HG03060 (cell line): Measurements from ENCODE around the gene MUC7.
"Not testable (repeated sequence)": the region's sequence is repeated elsewhere in the genome, so short reads cannot be mapped to it uniquely, and the experiment has no call there.

ENCODE experiments used
- ATAC-seq: cut with Tn5 transposase; IDR thresholded peaks from one replicate; pipeline ENCODE4 v1.9.1; 2021; ENCODE audit warnings: low read depth, moderate number of reproducible peaks; ENCODE audit not compliant: unreplicated experiment

MUC7 gene

DNA sequence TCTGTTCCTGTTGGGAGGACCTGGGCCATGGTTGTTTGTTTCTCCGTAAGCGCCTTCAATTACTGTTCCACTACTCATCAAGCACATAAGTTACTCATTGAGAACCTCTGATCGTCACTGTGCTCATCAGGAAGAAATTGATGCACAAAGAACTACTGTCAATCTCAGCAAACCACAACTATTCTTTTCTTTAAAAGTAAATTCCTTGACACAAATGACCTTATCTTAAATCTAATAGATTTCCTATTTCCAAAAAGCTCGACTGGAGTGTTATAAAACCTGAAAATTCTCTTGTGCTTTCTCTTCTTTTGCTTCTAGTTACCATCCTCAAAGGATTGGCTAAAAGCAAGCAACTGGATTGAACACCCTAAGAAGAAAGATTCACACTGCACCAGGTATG lies at the start of gene MUC7:
MUC7 (plus strand) TSS at position 301 of the 400 bp plus-strand sequence. CDS start 1,825 bp downstream, outside the sequence.
- no peak for ATAC-seq

DNA sequence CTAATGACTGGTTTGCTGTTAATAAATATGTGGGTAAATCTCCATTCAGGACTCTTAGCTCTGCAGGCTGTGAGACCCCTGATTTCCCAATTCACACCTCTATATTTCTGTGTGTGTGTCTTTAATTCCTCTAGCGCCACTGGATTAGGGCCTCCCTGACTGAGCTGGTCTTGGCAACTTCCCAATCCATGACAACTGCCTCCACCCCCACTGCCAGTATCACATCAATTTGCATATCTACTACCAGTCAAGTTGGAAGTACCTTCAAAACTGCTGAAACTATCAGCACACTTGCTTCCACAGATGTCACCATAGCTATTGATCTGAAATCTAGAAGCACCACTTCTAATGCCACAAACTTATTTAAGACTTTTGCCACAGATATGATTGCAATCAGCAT lies 46.7 kb upstream of the MUC7 start:
- no peak for ATAC-seq

DNA sequence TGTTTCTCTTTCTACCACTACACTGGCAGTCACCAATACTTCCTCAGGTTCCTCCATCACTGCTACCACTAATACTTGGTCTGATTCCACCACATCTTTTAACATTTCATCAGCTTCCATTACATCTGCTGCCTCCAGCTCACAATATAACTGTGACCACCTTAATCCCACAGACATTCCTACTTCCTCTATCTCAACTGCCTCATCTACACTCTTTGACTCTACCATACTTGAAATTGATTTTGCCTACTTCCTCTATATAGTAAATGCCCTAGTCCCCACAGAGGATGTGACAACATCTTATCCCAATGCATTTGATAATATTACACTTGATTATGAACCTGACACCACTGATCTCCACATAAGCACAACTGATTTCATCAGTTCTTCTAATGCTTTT lies 45.2 kb upstream of the MUC7 start:
- ATAC-seq = no peak

DNA sequence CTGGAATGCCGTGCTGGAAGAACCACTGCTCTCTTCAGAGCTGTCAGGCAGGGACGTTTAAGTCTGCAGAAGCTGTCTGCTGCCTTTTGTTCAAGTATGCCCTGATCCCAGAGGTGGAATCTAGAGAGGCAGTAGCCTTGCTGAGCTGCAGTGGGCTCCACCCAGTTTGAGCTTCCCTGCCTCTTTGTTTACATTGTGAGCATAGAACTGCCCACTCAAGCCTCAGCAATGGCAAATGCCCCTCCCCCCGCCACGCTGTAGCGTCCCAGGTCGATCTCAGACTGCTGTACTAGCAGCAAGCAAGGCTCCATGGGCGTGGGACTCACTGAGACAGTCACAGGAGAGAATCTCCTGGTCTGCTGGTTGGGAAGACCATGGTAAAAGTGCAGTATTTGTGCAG lies 34.8 kb upstream of the MUC7 start:
- no peak for ATAC-seq

DNA sequence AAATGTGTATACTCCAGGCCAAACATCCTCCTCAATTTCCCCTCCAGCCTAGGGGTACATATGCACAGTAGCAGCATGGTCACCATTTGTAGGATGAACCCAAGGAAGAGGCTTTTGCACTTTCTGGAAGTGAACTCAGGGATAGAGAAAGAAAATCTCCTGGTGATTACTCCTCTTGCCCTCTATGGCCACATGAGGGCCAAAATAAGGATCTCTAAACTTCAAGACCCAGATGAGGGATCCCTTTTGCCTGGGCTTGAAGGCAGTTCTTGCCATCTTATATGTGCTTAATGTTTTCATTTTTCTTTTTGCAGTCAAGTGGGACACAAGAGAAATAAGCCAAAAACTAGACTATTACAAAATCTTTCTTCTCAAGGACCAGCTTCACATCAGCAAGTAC lies 29.5 kb upstream of the MUC7 start:
- ATAC-seq = no peak

DNA sequence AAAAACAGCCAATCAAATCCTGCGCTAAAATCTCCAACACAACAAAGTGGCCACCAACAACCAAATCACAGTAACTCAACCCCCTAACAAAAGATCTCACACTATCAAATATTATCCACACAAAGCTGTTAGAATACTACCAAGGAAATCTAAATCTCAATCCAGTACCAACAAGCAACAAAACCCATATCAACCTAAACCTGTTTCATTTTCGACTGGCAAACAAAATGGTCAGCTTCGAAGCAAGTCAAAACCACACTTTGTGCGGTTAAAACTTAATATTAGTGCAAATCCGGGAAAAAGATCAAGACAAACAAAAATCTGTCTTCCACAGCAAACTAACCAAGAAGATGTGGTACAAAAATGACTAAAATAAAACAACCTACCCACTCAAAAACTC lies 28.7 kb upstream of the MUC7 start:
- no peak for ATAC-seq

DNA sequence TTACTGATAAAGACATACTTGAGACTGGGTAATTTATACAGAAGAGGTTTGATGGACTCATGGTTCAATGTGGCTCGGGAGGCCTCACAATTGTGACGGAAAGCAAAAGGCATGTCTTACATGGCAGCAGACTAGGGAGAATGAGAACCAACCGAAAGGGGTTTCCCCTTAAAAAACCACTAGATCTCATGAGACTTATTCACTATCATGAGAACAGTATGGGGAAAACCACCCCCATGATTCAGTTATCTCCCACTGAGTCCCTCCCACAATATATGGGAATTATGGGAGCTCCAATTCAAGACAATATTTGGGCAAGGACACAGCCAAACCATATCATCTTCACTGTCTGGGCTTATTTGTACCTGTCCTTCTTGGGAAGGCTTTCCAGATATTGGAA lies 22.8 kb upstream of the MUC7 start:
- peak; percentile 97 for ATAC-seq

DNA sequence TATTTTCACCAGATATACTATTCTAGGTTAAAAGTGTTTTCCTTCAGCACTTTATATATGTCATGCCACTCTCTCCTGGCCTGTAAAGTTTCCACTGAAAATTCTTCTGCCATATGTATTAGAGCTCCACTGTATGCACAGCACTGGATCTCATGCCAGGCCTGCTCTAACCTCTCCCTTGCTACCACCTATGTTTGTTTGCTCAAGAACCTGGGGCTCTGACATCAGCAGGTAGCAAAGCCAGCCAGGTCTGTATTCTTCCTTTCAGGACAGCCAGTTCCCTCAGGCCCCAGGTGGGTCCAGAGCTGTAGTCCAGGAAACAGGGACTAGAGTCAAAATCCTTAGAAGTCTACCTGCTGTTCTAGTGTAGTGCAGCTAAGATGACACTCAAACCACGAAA lies 19.1 kb upstream of the MUC7 start:
- ATAC-seq = no peak

DNA sequence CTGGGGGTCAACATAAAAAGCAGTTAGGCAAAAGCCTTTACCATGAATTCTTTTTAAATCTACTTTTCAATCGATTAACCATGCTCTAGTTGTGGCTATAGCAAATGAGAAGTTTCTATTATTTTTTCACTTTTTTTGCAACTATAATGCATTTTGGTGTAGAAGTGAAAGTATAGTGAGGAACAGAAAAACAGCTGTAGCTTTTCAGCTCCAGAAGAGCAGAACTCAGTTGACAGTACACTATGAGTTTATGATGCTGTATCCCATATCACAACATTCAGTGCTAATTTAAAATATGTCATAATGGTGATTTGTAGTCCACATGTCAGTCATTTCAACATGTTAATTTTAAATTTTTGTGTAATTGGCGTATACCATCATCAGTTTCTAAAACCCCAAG lies 8.7 kb upstream of the MUC7 start:
- no peak for ATAC-seq

DNA sequence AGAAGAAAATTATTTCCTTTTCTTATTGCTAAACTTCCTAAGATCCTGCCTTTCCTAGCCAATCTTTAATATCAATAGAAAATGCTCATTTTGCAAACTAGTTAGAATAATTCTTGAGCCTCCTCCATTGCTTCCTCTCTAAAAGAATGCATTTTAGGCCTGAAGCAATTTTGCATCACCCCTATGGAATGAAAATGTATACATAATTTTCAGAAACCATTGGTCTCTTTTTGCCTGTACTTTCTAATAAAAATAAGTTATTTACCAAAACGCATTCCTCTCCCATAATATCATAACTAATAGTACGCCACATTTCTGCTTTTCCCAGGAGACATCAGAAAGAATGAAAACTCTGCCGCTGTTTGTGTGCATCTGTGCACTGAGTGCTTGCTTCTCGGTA lies 1.7 kb downstream of the MUC7 start:
- ATAC-seq = no peak

DNA sequence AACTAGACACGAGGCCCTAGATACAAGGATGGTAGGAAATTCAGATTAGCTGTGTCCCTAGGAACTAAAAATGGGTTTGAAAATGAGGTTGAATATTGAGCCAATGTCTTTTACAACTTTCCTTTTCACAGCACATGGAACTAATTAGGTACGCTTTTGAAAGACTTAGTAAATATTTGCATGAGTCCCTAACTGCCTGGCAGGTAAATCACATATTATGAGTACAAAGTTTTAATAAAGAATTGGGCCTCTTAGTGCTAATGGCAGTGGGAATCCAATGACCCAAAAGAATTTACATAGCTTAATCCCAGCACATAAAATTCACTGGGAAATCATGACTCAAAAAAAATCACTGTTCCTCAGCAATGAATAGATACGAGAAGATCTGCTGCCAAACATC lies 16.8 kb downstream of the MUC7 start:
- ATAC-seq = no peak

DNA sequence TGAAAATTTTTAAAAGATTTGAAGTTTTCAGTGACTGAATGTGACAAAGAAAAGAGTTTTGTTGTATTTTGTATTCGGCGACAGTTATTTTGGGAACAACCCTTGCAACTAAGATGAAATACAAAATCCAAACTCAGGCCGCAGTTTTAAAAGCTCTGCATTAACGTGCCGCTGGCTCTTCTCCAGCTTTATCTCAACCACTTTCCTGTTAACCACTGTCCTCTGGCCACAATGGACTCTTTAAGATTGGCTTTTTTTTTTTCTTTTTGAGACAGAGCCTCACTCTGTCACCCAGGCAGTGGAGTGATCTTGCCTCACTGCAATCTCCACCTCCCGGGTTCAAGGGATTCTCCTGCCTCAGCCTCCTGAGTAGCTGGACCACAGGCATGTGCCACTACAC lies 24.2 kb downstream of the MUC7 start:
- ATAC-seq = no peak

DNA sequence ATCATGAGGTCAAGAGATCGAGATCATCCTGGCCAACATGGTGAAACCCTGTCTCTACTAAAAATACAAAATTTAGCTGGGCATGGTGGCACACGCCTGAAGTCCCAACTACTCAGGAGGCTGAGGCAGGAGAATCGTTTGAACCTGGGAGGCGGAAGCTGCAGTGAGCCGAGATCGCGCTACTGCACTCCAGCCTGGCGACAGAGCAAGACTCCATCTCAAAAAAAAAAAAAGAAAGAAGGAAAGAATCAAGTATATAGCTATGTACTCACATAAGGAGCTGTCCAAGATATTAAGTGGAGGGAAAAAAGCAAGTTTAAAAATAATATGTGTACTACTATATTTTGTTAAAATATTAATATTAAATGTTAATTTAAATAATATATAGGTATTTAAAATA lies 29.8 kb downstream of the MUC7 start:
- ATAC-seq = not testable (repeated sequence)

DNA sequence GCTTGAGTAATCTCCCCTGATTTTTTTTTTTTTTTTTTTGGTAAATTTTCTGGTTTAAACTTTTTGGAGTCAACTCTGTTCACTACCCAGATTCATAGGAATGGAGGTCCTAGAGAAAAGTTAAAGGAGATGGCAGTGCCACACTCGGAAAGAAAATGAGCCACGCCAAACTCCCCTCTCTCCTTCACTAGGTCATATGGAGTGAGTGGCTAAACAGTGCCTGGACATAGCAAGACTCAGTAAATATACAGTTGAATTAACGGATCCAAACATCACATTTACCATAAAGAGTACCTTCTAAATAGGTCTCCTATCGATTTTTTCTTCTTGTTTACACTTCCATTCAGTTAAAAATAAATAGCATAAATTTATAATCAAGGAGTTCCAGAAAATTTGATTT lies 32.7 kb downstream of the MUC7 start:
- no peak for ATAC-seq

DNA sequence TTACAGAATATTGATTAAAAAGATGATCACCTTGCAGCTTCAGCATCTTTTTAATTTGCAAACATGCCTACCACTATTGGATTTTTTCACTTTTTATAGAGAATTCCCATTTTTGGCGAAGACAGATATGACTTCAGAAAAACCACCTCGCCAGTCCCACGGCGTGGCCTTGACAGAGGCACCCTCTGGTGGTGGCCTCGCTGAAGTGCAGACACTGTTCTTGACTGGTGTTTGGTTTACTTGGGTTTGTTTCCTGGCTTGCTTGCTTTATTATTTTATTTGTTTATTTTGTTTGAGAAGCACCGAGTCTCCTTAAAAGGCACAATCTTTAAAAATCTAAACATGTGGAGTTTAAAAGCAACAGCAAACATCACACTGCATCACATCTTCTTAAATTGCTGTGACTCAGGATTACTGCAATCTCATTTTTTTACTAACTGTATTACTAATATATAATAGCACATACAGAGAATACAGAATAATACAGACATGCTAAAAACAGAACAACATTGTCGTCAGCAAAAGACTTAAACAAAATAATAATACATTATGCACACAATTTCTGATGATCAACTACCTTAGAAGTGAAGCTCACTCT lies 33.3 kb downstream of the MUC7 start:
- ATAC-seq = peak; percentile 62

DNA sequence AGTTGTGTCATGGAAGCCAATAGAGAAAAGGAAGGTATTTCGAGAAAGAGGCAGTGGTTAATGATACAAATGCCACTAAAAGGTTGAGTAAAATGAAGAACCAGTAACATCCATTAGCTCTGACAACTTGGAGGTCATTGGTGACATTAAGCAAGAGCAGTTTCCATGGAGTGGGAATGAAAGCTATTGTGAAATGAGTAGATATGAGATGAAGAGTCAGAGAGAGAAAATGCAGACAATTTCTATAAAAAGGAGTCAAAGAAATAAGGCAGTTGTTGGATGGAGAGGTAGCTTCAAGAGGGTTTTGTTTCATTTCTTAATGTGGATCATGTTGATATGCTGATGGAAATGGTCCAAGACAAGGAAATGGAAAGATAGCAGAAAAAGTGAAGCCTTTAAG lies 36.8 kb downstream of the MUC7 start:
- ATAC-seq = no peak

DNA sequence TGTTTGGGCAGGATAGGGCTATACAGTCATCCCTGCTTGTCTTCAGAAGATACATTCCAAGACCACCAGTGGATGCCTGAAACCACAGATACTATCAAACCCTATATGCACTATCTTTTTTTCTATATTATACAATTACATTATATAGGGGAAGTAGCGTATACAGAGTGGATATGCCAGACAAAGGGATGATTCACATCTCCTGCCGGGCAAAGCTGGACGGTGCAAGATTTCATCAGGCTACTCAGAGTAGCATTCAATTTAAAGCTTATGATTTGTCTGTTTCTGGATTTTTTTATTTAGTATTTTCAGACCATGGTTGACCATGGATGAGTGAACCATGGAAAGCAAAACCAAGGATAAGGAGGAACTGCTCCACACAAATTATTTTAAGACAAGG lies 39.4 kb downstream of the MUC7 start:
- no peak for ATAC-seq

DNA sequence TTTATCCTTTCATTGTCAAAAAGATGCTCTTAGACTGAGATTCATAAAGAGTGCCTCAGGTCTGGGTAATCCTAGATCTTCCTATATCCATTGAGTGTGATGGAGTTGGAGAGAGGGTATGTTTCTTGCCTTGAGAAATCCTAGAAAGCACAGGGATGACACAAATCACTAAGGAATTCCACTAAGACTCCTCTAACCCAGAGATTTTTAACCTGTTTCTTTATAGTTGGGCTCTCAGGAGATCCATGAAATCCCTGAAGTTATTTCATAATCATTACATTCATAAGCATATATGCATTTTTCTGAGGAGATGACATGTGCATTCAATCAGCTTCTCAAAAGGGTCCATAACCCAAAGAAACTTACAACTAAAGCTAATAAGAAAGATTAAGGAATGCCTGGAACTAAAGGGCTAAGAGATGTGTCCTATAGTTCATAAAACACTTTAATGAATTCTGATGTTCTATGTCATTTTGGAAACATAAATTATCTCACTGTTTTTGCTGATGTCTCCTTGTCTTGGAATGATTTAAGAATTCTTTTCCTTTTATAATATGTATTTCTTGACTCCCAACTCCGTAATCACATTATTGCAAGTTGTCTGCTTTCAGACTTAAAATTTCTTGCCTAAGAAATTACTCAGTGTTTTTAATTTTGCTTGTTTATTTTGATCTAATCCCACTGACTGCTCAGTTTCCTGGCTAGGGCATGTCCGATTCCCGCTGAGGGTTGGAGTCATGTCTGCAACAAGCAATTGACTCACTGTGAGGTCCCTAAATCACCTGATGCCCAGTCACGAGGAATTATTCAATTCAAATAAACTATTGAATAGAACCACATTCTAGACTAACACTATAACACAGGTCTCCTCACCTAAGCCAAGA lies 43.6 kb downstream of the MUC7 start:
- ATAC-seq = no peak

DNA sequence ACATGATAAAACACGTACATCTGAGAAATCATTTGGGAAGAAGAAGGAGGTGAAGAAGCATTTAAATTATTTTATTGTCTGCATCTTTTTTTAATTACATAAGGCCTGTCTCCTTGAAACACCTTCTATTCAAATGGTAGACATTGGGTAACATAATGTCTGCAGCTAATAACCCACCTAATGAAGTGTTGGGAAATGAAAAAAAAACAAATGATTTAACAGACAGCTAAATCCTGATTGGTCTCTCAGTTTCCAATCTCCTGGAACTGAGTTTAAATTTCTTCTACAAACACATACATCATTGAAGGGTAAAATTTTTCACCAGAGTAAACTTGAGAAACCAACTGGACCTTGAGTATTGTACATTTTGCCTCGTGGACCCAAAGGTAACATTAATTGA lies 46.3 kb downstream of the MUC7 start, which contains the start of gene AMTN:
AMTN (plus strand) TSS at position 301 of the 400 bp plus-strand sequence. CDS start 209 bp downstream, outside the sequence.
- no peak for ATAC-seq

DNA sequence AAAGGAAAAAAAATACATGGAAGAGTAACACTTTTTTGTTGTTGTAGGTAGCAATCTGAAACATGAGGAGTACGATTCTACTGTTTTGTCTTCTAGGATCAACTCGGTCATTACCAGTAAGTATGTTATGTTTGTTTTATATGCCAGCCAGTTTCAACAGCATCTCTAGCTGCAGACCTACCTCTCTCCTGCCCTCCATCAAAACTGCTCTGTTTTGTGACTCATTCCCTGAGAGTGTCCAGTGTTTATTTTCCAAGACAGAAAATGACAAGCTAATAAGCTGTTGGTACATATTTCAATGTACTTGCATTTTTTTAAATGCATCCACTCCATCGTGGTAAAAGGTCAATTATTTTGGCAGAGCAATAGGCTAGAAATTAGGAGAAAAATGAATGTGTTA lies 46.7 kb downstream of the MUC7 start:
- ATAC-seq = no peak

DNA sequence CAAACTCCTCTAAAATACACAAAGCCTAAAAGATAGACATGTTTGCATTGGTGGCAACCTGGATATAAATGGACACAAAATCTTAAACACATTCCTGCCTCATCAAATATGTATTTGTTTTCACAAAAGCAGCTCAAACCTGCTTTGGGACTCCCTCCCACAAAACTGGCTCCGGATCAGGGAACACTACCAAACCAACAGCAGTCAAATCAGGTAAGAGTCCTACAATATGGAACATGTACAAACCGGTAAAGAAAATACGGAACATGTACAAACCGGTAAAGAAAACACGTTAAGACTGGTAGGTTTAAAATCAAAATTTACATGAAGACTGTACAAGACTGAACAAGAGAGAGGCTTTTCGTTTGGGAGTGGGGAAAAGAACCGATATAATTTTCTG lies 50.6 kb downstream of the MUC7 start:
- no peak for ATAC-seq

DNA sequence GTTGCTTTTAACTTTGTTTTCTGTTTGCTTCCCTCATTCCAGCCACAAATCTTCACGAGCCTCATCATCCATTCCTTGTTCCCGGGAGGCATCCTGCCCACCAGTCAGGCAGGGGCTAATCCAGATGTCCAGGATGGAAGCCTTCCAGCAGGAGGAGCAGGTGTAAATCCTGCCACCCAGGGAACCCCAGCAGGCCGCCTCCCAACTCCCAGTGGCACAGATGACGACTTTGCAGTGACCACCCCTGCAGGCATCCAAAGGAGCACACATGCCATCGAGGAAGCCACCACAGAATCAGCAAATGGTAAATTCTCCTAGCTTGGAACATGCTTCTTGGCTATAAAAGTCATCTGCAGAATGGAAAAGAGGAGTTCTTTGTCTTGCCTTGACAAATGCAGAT lies 59.0 kb downstream of the MUC7 start:
- ATAC-seq = no peak
